Fibroblast of lung (primary cell): ENCODE results near the gene TMEFF2.

ENCODE experiments used
- EZH2 ChIP-seq: IDR thresholded peaks from 2 replicates; pipeline ENCODE4 v1.5.1; 2012; ENCODE audit warnings: low read length, control low read depth, mild to moderate bottlenecking; ENCODE audit errors: missing control alignments
- TF ChIP-seq, protein P1 (sequence below), 2 donors: IDR thresholded peaks in 1 of 2; conservative IDR thresholded peaks in 1 of 2; 1 replicate in 1 of 2; 2 replicates in 1 of 2; pipeline ENCODE4 v1.5.1; 2011 to 2012; ENCODE audit warnings: low read length in 2 of 2, control low read depth in 1 of 2, inconsistent platforms in 1 of 2, low read depth in 1 of 2, mild to moderate bottlenecking in 1 of 2

GRCh38 chr2:192007581-192008228, 187.0 kb downstream of the TMEFF2 start:
- TF ChIP-seq, protein P1, sequence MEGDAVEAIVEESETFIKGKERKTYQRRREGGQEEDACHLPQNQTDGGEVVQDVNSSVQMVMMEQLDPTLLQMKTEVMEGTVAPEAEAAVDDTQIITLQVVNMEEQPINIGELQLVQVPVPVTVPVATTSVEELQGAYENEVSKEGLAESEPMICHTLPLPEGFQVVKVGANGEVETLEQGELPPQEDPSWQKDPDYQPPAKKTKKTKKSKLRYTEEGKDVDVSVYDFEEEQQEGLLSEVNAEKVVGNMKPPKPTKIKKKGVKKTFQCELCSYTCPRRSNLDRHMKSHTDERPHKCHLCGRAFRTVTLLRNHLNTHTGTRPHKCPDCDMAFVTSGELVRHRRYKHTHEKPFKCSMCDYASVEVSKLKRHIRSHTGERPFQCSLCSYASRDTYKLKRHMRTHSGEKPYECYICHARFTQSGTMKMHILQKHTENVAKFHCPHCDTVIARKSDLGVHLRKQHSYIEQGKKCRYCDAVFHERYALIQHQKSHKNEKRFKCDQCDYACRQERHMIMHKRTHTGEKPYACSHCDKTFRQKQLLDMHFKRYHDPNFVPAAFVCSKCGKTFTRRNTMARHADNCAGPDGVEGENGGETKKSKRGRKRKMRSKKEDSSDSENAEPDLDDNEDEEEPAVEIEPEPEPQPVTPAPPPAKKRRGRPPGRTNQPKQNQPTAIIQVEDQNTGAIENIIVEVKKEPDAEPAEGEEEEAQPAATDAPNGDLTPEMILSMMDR (conservative IDR thresholded peaks at IDR 0.05 in 1 of 2, IDR thresholded peaks at IDR 0.05 in 1 of 2; ENCODE audit: low read depth in 1 of 2, low read length in 2 of 2): no peak
- no peak for TF ChIP-seq EZH2
